HG03025 (cell line): ENCODE results near the gene SH2B2.
"Not testable (repeated sequence)": the region's sequence is repeated elsewhere in the genome, so short reads cannot be mapped to it uniquely, and the experiment has no call there.

Experiments used
- ATAC-seq: cut with Tn5 transposase; IDR thresholded peaks from one replicate; pipeline ENCODE4 v1.9.1; 2021; ENCODE audit warnings: mild to moderate bottlenecking, moderate library complexity; ENCODE audit not compliant: unreplicated experiment, low FRiP score

SH2B2 gene

GRCh38 chr7:102284891-102285539 lies 1.7 kb upstream of the SH2B2 start:
- no peak for ATAC-seq

GRCh38 chr7:102285540-102286236 lies 980 bp upstream of the SH2B2 start:
- ATAC-seq, result no peak

GRCh38 chr7:102287111-102287980 lies 678 bp downstream of the SH2B2 start:
- ATAC-seq, result no peak

- ATAC-seq, result no peak
These were observed 1.3 kb downstream of the SH2B2 start for GRCh38 chr7:102287981-102288278.

- ATAC-seq, result no peak
These were observed 1.7 kb downstream of the SH2B2 start for GRCh38 chr7:102288285-102288930.

- no peak for ATAC-seq
These were observed 2.4 kb downstream of the SH2B2 start for GRCh38 chr7:102289057-102289456.

- no peak for ATAC-seq
These were observed 4.6 kb downstream of the SH2B2 start for GRCh38 chr7:102291056-102291915.

GRCh38 chr7:102291916-102292267 lies 5.2 kb downstream of the SH2B2 start:
- ATAC-seq, result no peak

- no peak for ATAC-seq
These were observed 6.4 kb downstream of the SH2B2 start for GRCh38 chr7:102292813-102293798.

- ATAC-seq, result no peak
These were observed 7.9 kb downstream of the SH2B2 start for GRCh38 chr7:102294589-102294988.

GRCh38 chr7:102295346-102296178 lies 8.9 kb downstream of the SH2B2 start:
- no peak for ATAC-seq

GRCh38 chr7:102296179-102296438 lies 9.4 kb downstream of the SH2B2 start:
- ATAC-seq, result no peak

GRCh38 chr7:102296514-102296913 lies 9.8 kb downstream of the SH2B2 start:
- ATAC-seq, result no peak

GRCh38 chr7:102297487-102298218 lies 11.0 kb downstream of the SH2B2 start:
- no peak for ATAC-seq

- ATAC-seq, result no peak
These were observed 14.1 kb downstream of the SH2B2 start for GRCh38 chr7:102300643-102301221.

- ATAC-seq, result not testable (repeated sequence)
These were observed 14.7 kb downstream of the SH2B2 start for GRCh38 chr7:102301367-102301766.

- ATAC-seq, result no peak
These were observed 15.4 kb downstream of the SH2B2 start for GRCh38 chr7:102302025-102302424.
